Pancreas (tissue), 10 donors: ENCODE data around the gene MAP7. TPM values are rescaled to one million over a fixed set of nuclear protein-coding genes. Genes with fewer than 3 reads are reported as not detected.

Experiments
- ATAC-seq, 4 donors: fragments of 200-7000 bp; cut with Tn5 transposase; one replicate each; pipeline versions ENCODE4 v1.8.0 to v1.9.1; 2020; ENCODE audit warnings: mild to moderate bottlenecking in 4 of 4, moderate library complexity in 4 of 4
- DNase-seq, 6 donors: peaks; one replicate each; pipeline ENCODE4 v3.0.0-alpha.2; 2020
- FAIRE-seq: peaks from 2 replicates; lab custom pipeline; 2012; peaks lifted over from hg19 to GRCh38; lab: Jason Lieb, UNC
- H3K27ac ChIP-seq, 4 donors: fragments of 200-600 bp; sonication (generic); 1 replicate in 3 of 4; 2 replicates in 1 of 4; pipeline versions ENCODE4 v1.5.0 to v1.8.0; 2020
- H3K27me3 ChIP-seq, 4 donors: fragments of 200-600 bp; one replicate each; pipeline ENCODE4 v1.8.0; 2021
- H3K36me3 ChIP-seq, 3 donors: fragments of 200-600 bp; sonication (generic) in 1 of 3; one replicate each; pipeline versions ENCODE4 v1.5.0 to v1.8.0; 2020 to 2021
- H3K4me1 ChIP-seq, 3 donors: fragments of 200-600 bp; one replicate each; pipeline ENCODE4 v1.8.0; 2021
- H3K4me3 ChIP-seq, 4 donors: fragments of 200-600 bp; sonication (generic) in 2 of 4; one replicate each; pipeline versions ENCODE4 v1.5.0 to v1.8.0; 2020 to 2021
- H3K9me3 ChIP-seq, 4 donors: fragments of 200-600 bp; one replicate each; pipeline ENCODE4 v1.8.0; 2021
- WGBS, 2 donors: extraction: QIAGEN DNeasy Blood & Tissue Kit; methylation state at CpG; one replicate each; pipeline ENCODE4 v1.1.7; 2013; 5-methylcytosine and 5-hydroxymethylcytosine counted together
- intact Hi-C, 3 donors: fragments of 100-400 bp; cut with DNase I; formaldehyde crosslinking; loops; one replicate each; pipeline versions ENCODE4 v1.11.1 to v1.14.2; 2022
- polyA plus RNA-seq, 2 donors: library from polyadenylated mRNA; stranded (reverse); fragments of 200-250 nt; gene quantifications; one replicate each; pipeline ENCODE4 v1.2.3, GENCODE V29; 2013
- total RNA-seq, 6 donors: library from RNA; stranded (reverse); fragmentation: NEBNext Ultra II Directional in 4 of 6; extraction: Animal tissue kit (Norgen Biotek cat#: 25700) in 4 of 6; gene quantifications; one replicate each; pipeline versions ENCODE4 v1.2.1 to v1.2.4, GENCODE V29; 2021 to 2023
- TF ChIP-seq, protein P1 (sequence below), 4 donors: fragments of 200-600 bp; sonication (generic) in 3 of 4; IDR thresholded peaks; one replicate each; pipeline versions ENCODE4 v1.5.0 to v1.8.0; 2021; ENCODE audit warnings: antibody characterized with exemption in 4 of 4
- donor health status: healthy with polysubstance abuse.
- donor health status: DM: no; HTN: no; CAD: no; lungs with moderate emphysema.
- donor health status: DM: no; HTN: no; CAD: no.
- donor health status: control.
- donor health status: control.
- donor health status: Bipolar disorder and iron deficiency.
- donor health status: DM: yes; HTN: yes; CAD: no.
- donor health status: DM: no; HTN: no; CAD: no.
- donor health status: DM: no; HTN: no; CAD: no.
- donor health status: DM: yes; HTN: yes; CAD: no.

Gene MAP7
- total RNA-seq, result 10 to 100 TPM; 23.7 to 37.9 (median 27.6) TPM
- 10 to 100 TPM; 10.7 to 12.9 TPM for polyA plus RNA-seq

- no peaks in the 10 kb centered on the region for H3K9me3 ChIP-seq
- TF ChIP-seq, protein P1, sequence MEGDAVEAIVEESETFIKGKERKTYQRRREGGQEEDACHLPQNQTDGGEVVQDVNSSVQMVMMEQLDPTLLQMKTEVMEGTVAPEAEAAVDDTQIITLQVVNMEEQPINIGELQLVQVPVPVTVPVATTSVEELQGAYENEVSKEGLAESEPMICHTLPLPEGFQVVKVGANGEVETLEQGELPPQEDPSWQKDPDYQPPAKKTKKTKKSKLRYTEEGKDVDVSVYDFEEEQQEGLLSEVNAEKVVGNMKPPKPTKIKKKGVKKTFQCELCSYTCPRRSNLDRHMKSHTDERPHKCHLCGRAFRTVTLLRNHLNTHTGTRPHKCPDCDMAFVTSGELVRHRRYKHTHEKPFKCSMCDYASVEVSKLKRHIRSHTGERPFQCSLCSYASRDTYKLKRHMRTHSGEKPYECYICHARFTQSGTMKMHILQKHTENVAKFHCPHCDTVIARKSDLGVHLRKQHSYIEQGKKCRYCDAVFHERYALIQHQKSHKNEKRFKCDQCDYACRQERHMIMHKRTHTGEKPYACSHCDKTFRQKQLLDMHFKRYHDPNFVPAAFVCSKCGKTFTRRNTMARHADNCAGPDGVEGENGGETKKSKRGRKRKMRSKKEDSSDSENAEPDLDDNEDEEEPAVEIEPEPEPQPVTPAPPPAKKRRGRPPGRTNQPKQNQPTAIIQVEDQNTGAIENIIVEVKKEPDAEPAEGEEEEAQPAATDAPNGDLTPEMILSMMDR (IDR thresholded peaks at IDR 0.05), result peak; percentile 94 to 99 (median 97)
- FAIRE-seq, result no peak
These were observed at the start of gene MAP7 for GRCh38 chr6:136550330-136551071. TSS of gene MAP7 (minus strand) at chr6:136550422. CDS start at chr6:136550408, 14 bp downstream.

GRCh38 chr6:136599329-136600011 lies 49.2 kb upstream of the MAP7 start:
- Histone ChIP-seq H3K27me3 (no peaks in the 10 kb centered on the region), H3K36me3 (peaks cover 0 to 10% (median 0%) of the 10 kb centered on the region in 3 donors), H3K9me3 (no peaks in the 10 kb centered on the region), H3K4me1 (no peaks in the 10 kb centered on the region), H3K4me3 (no peak overlapping the region), H3K27ac (no peak overlapping the region)
- ATAC-seq, result no peak
- intact Hi-C loops, result no loop called here
- no peak for FAIRE-seq
- TF ChIP-seq, protein P1 (IDR thresholded peaks at IDR 0.05), result no peak
- 90 to 93% methylated on average over 10 of the region's 10 CpGs for WGBS, 2 donors
- DNase-seq, result no peak

More at GRCh38 chr6:136550330-136551071, at the start of gene MAP7:
- Histone ChIP-seq H3K4me1 (peaks cover 0 to 15% (median 10%) of the 10 kb centered on the region in 3 donors), H3K36me3 (no peaks in the 10 kb centered on the region), H3K4me3 (peak within 1 kb of the TSS; percentile 74 to 94 (median 83)), H3K27ac (peak within 1 kb of the TSS; percentile 76 to 94 (median 92)), H3K27me3 (no peaks in the 10 kb centered on the region)
- intact Hi-C loops, result no loop called here
- WGBS, 2 donors, result 0 to 1% methylated on average over 57 to 79 of the region's 79 CpGs
- DNase-seq (peak; percentile 92 to 98 (median 96)), ATAC-seq (peak; percentile 91 to 94 (median 92))

DNA sequence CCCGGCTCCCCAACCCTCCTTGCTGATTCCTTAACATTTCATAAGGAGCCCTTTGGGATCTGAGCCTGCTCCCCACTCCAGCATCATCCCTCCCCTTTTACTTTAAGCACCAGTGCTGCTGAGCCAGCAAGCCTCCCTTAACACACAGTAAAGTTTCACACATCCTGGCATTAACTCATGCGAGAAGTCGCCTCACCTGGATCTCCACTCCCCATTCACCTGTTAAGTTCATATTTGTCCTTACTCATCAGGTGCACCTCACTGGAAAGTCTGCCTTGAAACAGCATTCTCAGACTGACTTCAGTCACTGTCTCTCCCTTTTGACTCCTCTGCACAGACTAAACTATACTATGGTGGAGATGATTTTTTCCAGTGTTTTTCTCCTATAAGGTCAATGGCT lies 47.8 kb upstream of the MAP7 start:
- Histone ChIP-seq H3K9me3 (no peaks in the 10 kb centered on the region), H3K27ac (no peak overlapping the region), H3K4me1 (no peaks in the 10 kb centered on the region), H3K36me3 (peaks cover 0 to 10% (median 0%) of the 10 kb centered on the region in 3 donors), H3K4me3 (no peak overlapping the region), H3K27me3 (no peaks in the 10 kb centered on the region)
- TF ChIP-seq, protein P1 (IDR thresholded peaks at IDR 0.05), result no peak
- 95% methylated on average over 3 of the region's 3 CpGs for WGBS, 2 donors
- DNase-seq, result no peak
- intact Hi-C loops, result no loop called here
- no peak for ATAC-seq
- FAIRE-seq, result no peak

GRCh38 chr6:136594671-136595070 lies 44.4 kb upstream of the MAP7 start:
- peaks cover 0 to 30% (median 18%) of the 10 kb centered on the region in 3 donors for H3K36me3 ChIP-seq
- H3K4me1 ChIP-seq, result no peaks in the 10 kb centered on the region
- H3K27ac ChIP-seq, result peak overlapping the region in 2 of 4 donors; percentile 50 to 53
- H3K4me3 ChIP-seq, result no peak overlapping the region
- FAIRE-seq (no peak), ATAC-seq (no peak), DNase-seq (no peak)
- intact Hi-C loops, result no loop called here
- H3K27me3 ChIP-seq, result no peaks in the 10 kb centered on the region
- 94 to 96% methylated on average over 8 of the region's 8 CpGs for WGBS, 2 donors
- no peaks in the 10 kb centered on the region for H3K9me3 ChIP-seq
- TF ChIP-seq, protein P1 (IDR thresholded peaks at IDR 0.05), result no peak
